ENCODE measurements around the gene WSCD2. TPM values are rescaled to one million over a fixed set of nuclear protein-coding genes. Genes with fewer than 3 reads are reported as not detected.
"Not testable (repeated sequence)": the region's sequence is repeated elsewhere in the genome, so short reads cannot be mapped to it uniquely, and the experiment has no call there.

WSCD2 gene
- total RNA-seq, 2 experiments from 2014 or later, result not detected

DNA sequence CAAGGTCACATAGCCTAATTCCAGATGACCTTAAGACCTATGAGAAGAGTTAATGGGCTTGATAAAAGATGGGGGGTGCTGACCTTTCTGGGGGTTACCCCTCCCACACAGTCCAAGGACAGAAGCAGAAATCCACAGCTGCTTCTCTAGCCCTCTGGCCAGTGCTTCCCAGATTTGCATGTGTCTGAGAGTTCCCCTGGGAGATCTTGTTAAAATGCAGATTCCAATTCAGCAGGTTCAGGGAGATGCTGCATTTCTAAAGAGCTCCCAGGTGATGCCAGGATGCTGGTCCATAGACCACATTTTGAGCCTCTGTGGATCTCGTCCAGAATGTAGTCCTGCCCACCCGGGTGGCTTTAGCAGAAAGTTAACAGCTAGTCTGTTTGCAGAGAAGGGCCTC lies 82.1 kb downstream of the WSCD2 start:
- Mint-ChIP-seq H3K9me3 (no peaks in the 10 kb centered on the region), H3K27me3 (peaks cover 8% of the 10 kb centered on the region), H3K4me3 (no peak overlapping the region), H3K36me3 (no peaks in the 10 kb centered on the region), H3K4me1 (no peaks in the 10 kb centered on the region), H3K27ac (no peak overlapping the region)
- DNase-seq (no peak), ATAC-seq (ENCODE audit: low read depth) (no peak)
- POLR2A ChIA-PET, result no interaction called here

DNA sequence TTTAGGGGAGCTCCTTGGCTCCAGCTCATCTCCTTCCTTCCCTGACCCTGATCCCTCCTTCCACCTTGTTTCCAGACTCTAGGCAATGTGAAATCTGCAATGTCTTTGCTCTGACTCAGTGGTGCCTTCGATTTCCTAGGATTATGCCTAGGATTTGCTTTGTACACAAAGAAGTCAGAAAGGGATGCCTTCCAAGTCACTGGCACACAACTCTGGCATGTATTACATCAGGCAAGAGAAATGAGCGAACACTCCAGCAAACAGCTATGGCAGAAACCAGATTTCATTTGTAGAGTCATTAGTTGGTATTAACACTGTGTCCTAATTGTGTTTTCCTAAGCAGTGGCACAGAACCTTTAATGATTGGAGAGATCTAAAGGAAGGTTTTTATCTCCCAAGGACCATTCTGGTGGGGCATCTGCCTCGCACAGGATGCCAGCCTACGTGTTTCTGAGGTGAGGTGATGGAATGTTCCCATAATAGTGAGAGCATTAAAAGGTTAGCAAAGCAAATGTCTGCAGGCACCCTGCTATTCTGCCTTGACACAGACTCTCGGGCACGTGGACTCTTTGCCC lies 84.9 kb downstream of the WSCD2 start:
- Mint-ChIP-seq H3K27ac (no peak overlapping the region), H3K9me3 (no peaks in the 10 kb centered on the region), H3K4me1 (no peaks in the 10 kb centered on the region), H3K4me3 (no peak overlapping the region), H3K27me3 (peaks cover 4% of the 10 kb centered on the region), H3K36me3 (no peaks in the 10 kb centered on the region)
- no peak for ATAC-seq (ENCODE audit: low read depth)
- DNase-seq, result no peak
- POLR2A ChIA-PET, result no interaction called here

DNA sequence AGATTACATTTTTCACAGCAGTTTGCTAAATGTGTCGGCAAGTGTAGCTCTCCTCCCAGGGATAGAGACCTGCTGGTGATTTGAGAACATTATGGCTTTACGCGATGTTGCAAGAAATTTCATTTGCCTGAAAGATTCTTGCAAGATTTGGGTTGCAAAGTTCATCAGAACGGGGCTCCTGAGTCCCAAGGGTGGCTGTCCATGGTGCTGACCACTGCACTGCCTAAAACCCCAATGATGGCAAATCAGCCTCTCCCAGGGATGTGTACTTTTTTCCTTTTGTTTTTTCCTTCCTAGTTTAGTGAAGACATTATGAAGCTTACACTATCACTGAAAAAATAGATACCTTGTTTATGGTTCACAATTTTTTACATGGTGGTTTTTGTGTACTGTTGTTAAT lies 85.4 kb downstream of the WSCD2 start:
- H3K36me3 Mint-ChIP-seq, result no peaks in the 10 kb centered on the region
- ATAC-seq (ENCODE audit: low read depth) (no peak), DNase-seq (peak; percentile 50)
- H3K9me3 Mint-ChIP-seq, result no peaks in the 10 kb centered on the region
- no peak overlapping the region for H3K4me3 Mint-ChIP-seq
- H3K4me1 Mint-ChIP-seq, result no peaks in the 10 kb centered on the region
- POLR2A ChIA-PET, result no interaction called here
- no peak overlapping the region for H3K27ac Mint-ChIP-seq
- H3K27me3 Mint-ChIP-seq, result peaks cover 4% of the 10 kb centered on the region

DNA sequence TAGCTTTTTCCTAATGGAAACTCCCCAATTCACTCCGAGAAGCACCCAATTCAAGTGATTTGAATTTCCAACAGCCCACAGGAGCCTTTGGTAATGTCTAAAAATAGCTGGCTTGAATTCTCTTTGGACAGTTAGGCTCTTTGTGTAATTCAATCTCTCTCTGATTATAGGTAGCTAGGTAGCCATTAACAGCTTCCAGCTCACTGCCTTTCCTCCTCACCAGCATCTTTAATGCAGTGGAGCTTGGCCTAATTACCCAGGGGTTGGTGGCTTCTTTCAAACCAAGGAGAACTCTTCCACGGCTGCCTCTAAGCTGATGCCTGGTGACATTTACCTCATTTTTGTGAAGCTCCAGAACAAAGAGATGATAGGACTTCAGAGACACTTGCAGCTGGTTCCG lies 86.4 kb downstream of the WSCD2 start:
- H3K36me3 Mint-ChIP-seq, result no peaks in the 10 kb centered on the region
- no peaks in the 10 kb centered on the region for H3K9me3 Mint-ChIP-seq
- no peak overlapping the region for H3K27ac Mint-ChIP-seq
- no peaks in the 10 kb centered on the region for H3K4me1 Mint-ChIP-seq
- DNase-seq (no peak), ATAC-seq (ENCODE audit: low read depth) (no peak)
- H3K27me3 Mint-ChIP-seq, result peaks cover 4% of the 10 kb centered on the region
- no peak overlapping the region for H3K4me3 Mint-ChIP-seq
- POLR2A ChIA-PET, result no interaction called here

DNA sequence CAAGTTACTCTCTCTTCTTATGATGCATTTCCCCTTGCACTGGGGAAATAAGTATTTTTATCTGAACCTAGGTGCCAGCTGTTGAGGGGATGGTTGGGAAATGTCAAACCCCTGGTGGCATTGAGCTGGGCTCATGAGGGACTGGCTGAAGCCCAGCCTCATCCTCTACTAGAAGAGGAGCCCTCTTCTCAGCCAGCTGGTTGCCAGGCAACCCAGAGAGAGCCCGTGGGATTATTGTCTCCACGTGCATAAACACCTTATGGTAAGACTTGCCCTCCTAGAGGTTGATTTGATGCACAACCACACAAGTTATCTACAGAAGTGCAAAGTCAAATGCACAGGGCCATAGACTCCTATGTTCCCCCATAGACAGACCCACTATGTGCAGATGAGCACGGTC lies 89.8 kb downstream of the WSCD2 start:
- H3K27ac Mint-ChIP-seq, result no peak overlapping the region
- POLR2A ChIA-PET, result no interaction called here
- ATAC-seq (ENCODE audit: low read depth) (no peak), DNase-seq (no peak)
- no peaks in the 10 kb centered on the region for H3K9me3 Mint-ChIP-seq
- no peaks in the 10 kb centered on the region for H3K27me3 Mint-ChIP-seq
- no peaks in the 10 kb centered on the region for H3K4me1 Mint-ChIP-seq
- H3K4me3 Mint-ChIP-seq, result no peak overlapping the region
- H3K36me3 Mint-ChIP-seq, result no peaks in the 10 kb centered on the region

DNA sequence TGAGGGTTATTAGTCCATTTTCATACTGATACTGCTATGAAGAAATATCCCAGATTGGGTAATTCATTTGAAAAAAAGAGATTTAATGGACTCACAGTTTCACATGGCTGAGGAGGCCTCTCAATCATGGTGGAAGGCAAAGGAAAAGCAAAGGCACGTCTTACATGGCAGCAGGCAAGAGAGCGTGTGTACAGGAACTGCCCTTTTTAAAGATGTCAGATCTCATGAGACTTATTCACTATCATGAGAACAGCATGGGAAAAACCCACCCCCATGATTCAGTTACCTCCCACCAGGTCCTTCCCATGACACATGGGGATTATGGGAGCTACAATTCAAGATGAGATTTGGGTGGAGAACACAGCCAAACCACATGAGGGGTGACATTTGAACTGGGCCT lies 96.0 kb downstream of the WSCD2 start:
- H3K4me3 Mint-ChIP-seq; H3K36me3 Mint-ChIP-seq; ATAC-seq (ENCODE audit: low read depth); DNase-seq; H3K27me3 Mint-ChIP-seq; H3K27ac Mint-ChIP-seq; H3K4me1 Mint-ChIP-seq; H3K9me3 Mint-ChIP-seq: not testable (repeated sequence)
- POLR2A ChIA-PET, result interaction anchor here (0.6 kb wide), 1 partner anchor 1694 kb away, joined by 3 read pairs; no protein-coding TSS in a partner anchor

DNA sequence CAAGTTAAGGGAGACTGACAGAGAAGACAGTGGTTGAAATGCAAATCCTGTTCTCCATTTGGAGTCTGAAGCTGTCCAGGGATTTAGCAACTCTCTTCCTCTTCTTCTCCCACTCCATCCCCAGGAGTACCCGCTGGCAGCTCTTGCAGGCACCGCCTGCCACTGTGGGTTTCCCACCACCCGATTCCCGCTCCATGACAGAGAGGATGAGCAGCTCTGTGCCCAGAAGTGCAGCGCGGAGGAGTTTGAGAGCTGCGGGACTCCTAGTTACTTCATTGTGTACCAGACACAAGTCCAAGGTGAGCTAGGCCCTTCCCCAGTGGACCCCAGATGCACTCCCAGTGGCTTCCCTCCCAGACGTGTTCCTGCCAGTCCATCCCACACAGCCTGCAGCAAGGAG lies 97.8 kb downstream of the WSCD2 start:
- DNase-seq (no peak), ATAC-seq (ENCODE audit: low read depth) (no peak)
- H3K27ac Mint-ChIP-seq, result no peak overlapping the region
- H3K9me3 Mint-ChIP-seq, result no peaks in the 10 kb centered on the region
- H3K36me3 Mint-ChIP-seq, result no peaks in the 10 kb centered on the region
- POLR2A ChIA-PET, result no interaction called here
- no peaks in the 10 kb centered on the region for H3K4me1 Mint-ChIP-seq
- H3K4me3 Mint-ChIP-seq, result no peak overlapping the region
- H3K27me3 Mint-ChIP-seq, result no peaks in the 10 kb centered on the region

- H3K4me3 Mint-ChIP-seq, result no peak overlapping the region
- ATAC-seq (ENCODE audit: low read depth) (no peak), DNase-seq (no peak)
- no peaks in the 10 kb centered on the region for H3K4me1 Mint-ChIP-seq
- H3K9me3 Mint-ChIP-seq, result no peaks in the 10 kb centered on the region
- H3K27ac Mint-ChIP-seq, result no peak overlapping the region
- H3K27me3 Mint-ChIP-seq, result peaks cover 3% of the 10 kb centered on the region
- POLR2A ChIA-PET, result no interaction called here
- H3K36me3 Mint-ChIP-seq, result no peaks in the 10 kb centered on the region
These were observed 99.7 kb downstream of the WSCD2 start for GRCh38 chr12:108228746-108229145.

GRCh38 chr12:108231109-108231905 lies 102.2 kb downstream of the WSCD2 start:
- Mint-ChIP-seq H3K9me3 (no peaks in the 10 kb centered on the region), H3K27ac (no peak overlapping the region), H3K36me3 (no peaks in the 10 kb centered on the region), H3K4me1 (no peaks in the 10 kb centered on the region), H3K4me3 (no peak overlapping the region), H3K27me3 (peaks cover 8% of the 10 kb centered on the region)
- POLR2A ChIA-PET, result no interaction called here
- DNase-seq, result no peak
- ATAC-seq (ENCODE audit: low read depth), result no peak

GRCh38 chr12:108231909-108232434 lies 102.9 kb downstream of the WSCD2 start:
- Mint-ChIP-seq H3K9me3 (no peaks in the 10 kb centered on the region), H3K4me1 (no peaks in the 10 kb centered on the region), H3K27ac (no peak overlapping the region), H3K4me3 (no peak overlapping the region), H3K27me3 (peaks cover 11% of the 10 kb centered on the region), H3K36me3 (no peaks in the 10 kb centered on the region)
- DNase-seq (no peak), ATAC-seq (ENCODE audit: low read depth) (no peak)
- POLR2A ChIA-PET, result no interaction called here

- no peaks in the 10 kb centered on the region for H3K36me3 Mint-ChIP-seq
- no peaks in the 10 kb centered on the region for H3K4me1 Mint-ChIP-seq
- H3K27me3 Mint-ChIP-seq, result peaks cover 11% of the 10 kb centered on the region
- POLR2A ChIA-PET, result no interaction called here
- H3K27ac Mint-ChIP-seq, result no peak overlapping the region
- ATAC-seq (ENCODE audit: low read depth) (no peak), DNase-seq (no peak)
- no peak overlapping the region for H3K4me3 Mint-ChIP-seq
- no peaks in the 10 kb centered on the region for H3K9me3 Mint-ChIP-seq
These were observed 103.5 kb downstream of the WSCD2 start for GRCh38 chr12:108232565-108232964.

- Mint-ChIP-seq H3K9me3 (no peaks in the 10 kb centered on the region), H3K27ac (no peak overlapping the region), H3K4me1 (no peaks in the 10 kb centered on the region), H3K36me3 (no peaks in the 10 kb centered on the region), H3K4me3 (no peak overlapping the region), H3K27me3 (peaks cover 11% of the 10 kb centered on the region)
- no peak for DNase-seq
- no peak for ATAC-seq (ENCODE audit: low read depth)
- POLR2A ChIA-PET, result no interaction called here
These were observed 105.1 kb downstream of the WSCD2 start for GRCh38 chr12:108234158-108234557.

GRCh38 chr12:108235197-108235984 lies 106.3 kb downstream of the WSCD2 start:
- no peaks in the 10 kb centered on the region for H3K9me3 Mint-ChIP-seq
- H3K4me3 Mint-ChIP-seq, result no peak overlapping the region
- POLR2A ChIA-PET, result no interaction called here
- no peak overlapping the region for H3K27ac Mint-ChIP-seq
- ATAC-seq (ENCODE audit: low read depth), result no peak
- H3K27me3 Mint-ChIP-seq, result peaks cover 11% of the 10 kb centered on the region
- no peaks in the 10 kb centered on the region for H3K36me3 Mint-ChIP-seq
- H3K4me1 Mint-ChIP-seq, result no peaks in the 10 kb centered on the region
- DNase-seq, result no peak

DNA sequence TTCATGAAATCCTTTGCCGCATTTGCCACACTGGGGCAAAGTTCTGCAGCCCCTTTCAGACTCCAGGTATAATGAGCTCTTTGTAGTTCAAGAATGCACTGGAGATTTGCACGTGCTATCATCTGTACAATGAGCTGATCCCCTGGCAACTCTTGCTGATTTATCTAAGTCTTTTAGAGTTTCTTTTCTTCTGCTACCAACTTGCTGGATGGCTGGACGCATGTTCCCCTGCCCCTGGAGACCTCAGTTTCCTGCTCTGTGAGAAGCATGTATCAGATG lies 106.8 kb downstream of the WSCD2 start:
- POLR2A ChIA-PET, result no interaction called here
- ATAC-seq (ENCODE audit: low read depth), result no peak
- DNase-seq, result no peak
- peaks cover 11% of the 10 kb centered on the region for H3K27me3 Mint-ChIP-seq
- no peak overlapping the region for H3K4me3 Mint-ChIP-seq
- H3K36me3 Mint-ChIP-seq, result no peaks in the 10 kb centered on the region
- no peaks in the 10 kb centered on the region for H3K4me1 Mint-ChIP-seq
- H3K27ac Mint-ChIP-seq, result no peak overlapping the region
- H3K9me3 Mint-ChIP-seq, result no peaks in the 10 kb centered on the region
